Measurements from ENCODE around the gene CPN1. TPM values are rescaled to one million over a fixed set of nuclear protein-coding genes. Genes with fewer than 3 reads are reported as not detected.

Gene CPN1
- total RNA-seq, 2 experiments from 2014 or later, result not detected

- Histone ChIP-seq H2AFZ (ENCODE audit: low read length) (no peak overlapping the region), H3K4me2 (ENCODE audit: low read length) (no peak overlapping the region), H3K9me3 (ENCODE audit: low read length) (no peaks in the 10 kb centered on the region), H3K4me1 (ENCODE audit: insufficient read depth, low read length, poor library complexity, severe bottlenecking) (no peaks in the 10 kb centered on the region), H3K9me2 (ENCODE audit: insufficient read depth, low read length) (no peaks in the 10 kb centered on the region), H3K27ac (ENCODE audit: low read depth, low read length, poor library complexity, severe bottlenecking) (no peak overlapping the region), H4K20me1 (ENCODE audit: insufficient read depth, low read length) (no peaks in the 10 kb centered on the region), H3K36me3 (ENCODE audit: insufficient read depth, low read length) (no peaks in the 10 kb centered on the region), H3K4me3 (ENCODE audit: low read depth, low read length, poor library complexity, severe bottlenecking) (no peak overlapping the region), H3K79me2 (ENCODE audit: insufficient read depth, low read depth, low read length) (no peaks in the 10 kb centered on the region)
- TF ChIP-seq CTCF (conservative IDR thresholded peaks at IDR 0.05; ENCODE audit: low read length) (no peak), EZH2phosphoT487 (IDR thresholded peaks at IDR 0.05; ENCODE audit: borderline replicate concordance, low read depth, low read length) (no peak)
- ChIA-PET CTCF (ENCODE audit: unreplicated experiment) (no interaction called here), POLR2A (no interaction called here)
- intact Hi-C loops (cut with micrococcal nuclease; ENCODE audit: unreplicated experiment), result no loop called here
- DNase-seq (ENCODE audit: low spot score), result no peak
- BruUV-seq (replicated peaks), result no TSS peak
These were observed 6.0 kb downstream of the CPN1 start for GRCh38 chr10:100075426-100076220.

- ChIA-PET POLR2A (no interaction called here), CTCF (ENCODE audit: unreplicated experiment) (no interaction called here)
- H3K9me3 ChIP-seq (ENCODE audit: low read length), result no peaks in the 10 kb centered on the region
- no peak overlapping the region for H3K4me2 ChIP-seq (ENCODE audit: low read length)
- H3K36me3 ChIP-seq (ENCODE audit: insufficient read depth, low read length), result no peaks in the 10 kb centered on the region
- TF ChIP-seq EZH2phosphoT487 (IDR thresholded peaks at IDR 0.05; ENCODE audit: borderline replicate concordance, low read depth, low read length), result no peak
- no peak for TF ChIP-seq CTCF (conservative IDR thresholded peaks at IDR 0.05; ENCODE audit: low read length)
- intact Hi-C loops (cut with micrococcal nuclease; ENCODE audit: unreplicated experiment), result no loop called here
- H3K4me1 ChIP-seq (ENCODE audit: insufficient read depth, low read length, poor library complexity, severe bottlenecking), result no peaks in the 10 kb centered on the region
- H3K9me2 ChIP-seq (ENCODE audit: insufficient read depth, low read length), result no peaks in the 10 kb centered on the region
- H3K79me2 ChIP-seq (ENCODE audit: insufficient read depth, low read depth, low read length), result no peaks in the 10 kb centered on the region
- no TSS peak for BruUV-seq (replicated peaks)
- H2AFZ ChIP-seq (ENCODE audit: low read length), result no peak overlapping the region
- no peak for DNase-seq (ENCODE audit: low spot score)
- H4K20me1 ChIP-seq (ENCODE audit: insufficient read depth, low read length), result no peaks in the 10 kb centered on the region
- no peak overlapping the region for H3K4me3 ChIP-seq (ENCODE audit: low read depth, low read length, poor library complexity, severe bottlenecking)
- H3K27ac ChIP-seq (ENCODE audit: low read depth, low read length, poor library complexity, severe bottlenecking), result no peak overlapping the region
These were observed 9.2 kb downstream of the CPN1 start for GRCh38 chr10:100072514-100072913.

GRCh38 chr10:100071529-100071928 lies 10.1 kb downstream of the CPN1 start:
- Histone ChIP-seq H3K9me3 (ENCODE audit: low read length) (no peaks in the 10 kb centered on the region), H3K4me1 (ENCODE audit: insufficient read depth, low read length, poor library complexity, severe bottlenecking) (no peaks in the 10 kb centered on the region), H3K27ac (ENCODE audit: low read depth, low read length, poor library complexity, severe bottlenecking) (no peak overlapping the region), H4K20me1 (ENCODE audit: insufficient read depth, low read length) (no peaks in the 10 kb centered on the region), H2AFZ (ENCODE audit: low read length) (no peak overlapping the region), H3K79me2 (ENCODE audit: insufficient read depth, low read depth, low read length) (no peaks in the 10 kb centered on the region), H3K4me3 (ENCODE audit: low read depth, low read length, poor library complexity, severe bottlenecking) (no peak overlapping the region), H3K36me3 (ENCODE audit: insufficient read depth, low read length) (no peaks in the 10 kb centered on the region), H3K9me2 (ENCODE audit: insufficient read depth, low read length) (no peaks in the 10 kb centered on the region), H3K4me2 (ENCODE audit: low read length) (no peak overlapping the region)
- intact Hi-C loops (cut with micrococcal nuclease; ENCODE audit: unreplicated experiment), result no loop called here
- POLR2A ChIA-PET, result no interaction called here
- no peak for DNase-seq (ENCODE audit: low spot score)
- no peak for TF ChIP-seq EZH2phosphoT487 (IDR thresholded peaks at IDR 0.05; ENCODE audit: borderline replicate concordance, low read depth, low read length)
- TF ChIP-seq CTCF (conservative IDR thresholded peaks at IDR 0.05; ENCODE audit: low read length), result no peak
- no TSS peak for BruUV-seq (replicated peaks)
- CTCF ChIA-PET (ENCODE audit: unreplicated experiment), result no interaction called here

Data from OCI-LY7 (cell line).